B cell (primary cell): Measurements from ENCODE around the gene PGAP3. TPM values are rescaled to one million over a fixed set of nuclear protein-coding genes. Genes with fewer than 3 reads are reported as not detected.

Source experiments
- ATAC-seq: fragments of 200-7000 bp; cut with Tn5 transposase; one replicate; pipeline ENCODE4 v1.10.0; 2021; ENCODE audit warnings: low read depth, mild to moderate bottlenecking, moderate number of reproducible peaks, moderate library complexity
- CTCF ChIA-PET: fragments of 350-600 bp; sonication (Branson Sonifier 250); formaldehyde crosslinking; loops from one replicate; lab custom pipeline; 2021; ENCODE audit warnings: antibody characterized with exemption, inconsistent platforms; lab: Charles Lee
- POLR2A ChIA-PET: fragments of 350-600 bp; sonication (Branson Sonifier 250); formaldehyde crosslinking; loops from one replicate; lab custom pipeline; 2021; ENCODE audit warnings: antibody characterized with exemption; lab: Charles Lee
- DNase-seq: peaks from one replicate; pipeline ENCODE4 v3.0.0; 2013
- H2AFZ ChIP-seq: 2 replicates; pipeline ENCODE4 v1.6.1; 2012; ENCODE audit warnings: mild to moderate bottlenecking, low read depth, low read length; ENCODE audit not compliant: insufficient read depth, poor library complexity, severe bottlenecking
- H3K27ac ChIP-seq, 2 donors: 1 replicate in 1 of 2; 2 replicates in 1 of 2; pipeline ENCODE4 v1.5.1; 2012 to 2013; ENCODE audit warnings: low read length in 2 of 2, mild to moderate bottlenecking in 2 of 2, moderate library complexity in 1 of 2
- H3K27me3 ChIP-seq, 4 experiments: fragments of 200-600 bp in 1 of 4; sonication (generic) in 1 of 4; replicated peaks in 1 of 4; 1 replicate in 2 of 4; 2 replicates in 2 of 4; pipeline versions ENCODE4 v1.6.1 to v1.7.0; 2013 to 2016; ENCODE audit warnings: low read length in 3 of 4, mild to moderate bottlenecking in 2 of 4, mixed read lengths in 1 of 4, moderate library complexity in 1 of 4; ENCODE audit not compliant: insufficient read depth in 4 of 4, control insufficient read depth in 3 of 4; ENCODE audit errors: control extremely low read depth in 1 of 4
- H3K36me3 ChIP-seq, 2 experiments: replicated peaks in 1 of 2; 1 replicate in 1 of 2; 2 replicates in 1 of 2; pipeline versions ENCODE4 v1.6.1 to v1.7.1; 2013; ENCODE audit warnings: low read length in 1 of 2; ENCODE audit not compliant: insufficient read depth in 2 of 2, control insufficient read depth in 1 of 2; ENCODE audit errors: control extremely low read depth in 1 of 2, extremely low read depth in 1 of 2
- H3K4me1 ChIP-seq, 2 donors: fragments of 200-600 bp in 1 of 2; sonication (generic) in 1 of 2; 1 replicate in 1 of 2; 2 replicates in 1 of 2; pipeline versions ENCODE4 v1.5.1 to v1.6.1; 2013 to 2017; ENCODE audit warnings: low read length in 2 of 2; ENCODE audit not compliant: control insufficient read depth in 2 of 2, insufficient read depth in 2 of 2
- H3K4me2 ChIP-seq: replicated peaks from 2 replicates; pipeline ENCODE3; 2012; ENCODE audit warnings: mild to moderate bottlenecking, low read depth, low read length; ENCODE audit not compliant: poor library complexity, severe bottlenecking
- H3K4me3 ChIP-seq, 5 experiments: fragments of 200-600 bp in 1 of 5; sonication (generic) in 1 of 5; 1 replicate in 3 of 5; 2 replicates in 2 of 5; pipeline versions ENCODE4 v1.5.1 to v1.7.0; 2011 to 2016; ENCODE audit warnings: low read length in 4 of 5, mild to moderate bottlenecking in 4 of 5, low read depth in 2 of 5, control low read depth in 1 of 5, moderate library complexity in 1 of 5; ENCODE audit not compliant: insufficient read depth in 1 of 5; ENCODE audit errors: control extremely low read depth in 1 of 5, extremely low read depth in 1 of 5
- H3K79me2 ChIP-seq: fragments of 200-600 bp; sonication (generic); one replicate; pipeline ENCODE4 v1.6.0; 2016; ENCODE audit warnings: low read length; ENCODE audit not compliant: control insufficient read depth, insufficient read depth
- H3K9ac ChIP-seq: fragments of 200-600 bp; sonication (generic); 2 replicates; pipeline ENCODE4 v1.6.1; 2017; ENCODE audit warnings: mild to moderate bottlenecking, low read length, moderate library complexity
- H3K9me3 ChIP-seq, 3 donors: one replicate each; pipeline versions ENCODE4 v1.6.1 to v1.7.1; 2013; ENCODE audit warnings: low read length in 2 of 3; ENCODE audit not compliant: control insufficient read depth in 2 of 3, insufficient read depth in 1 of 3; ENCODE audit errors: control extremely low read depth in 1 of 3
- H4K20me1 ChIP-seq: 2 replicates; pipeline ENCODE4 v1.6.0; 2012; ENCODE audit warnings: mild to moderate bottlenecking, low read length; ENCODE audit not compliant: insufficient read depth, control insufficient read depth, poor library complexity, severe bottlenecking
- H3K27ac Mint-ChIP-seq: one replicate; pipeline ENCODE4 v1.8.0; 2021; ENCODE audit warnings: mixed read lengths
- H3K27me3 Mint-ChIP-seq: one replicate; pipeline ENCODE4 v1.8.0; 2021; ENCODE audit warnings: mixed read lengths
- H3K4me1 Mint-ChIP-seq: one replicate; pipeline ENCODE4 v1.8.0; 2021; ENCODE audit warnings: mixed read lengths
- H3K4me3 Mint-ChIP-seq: one replicate; pipeline ENCODE4 v1.8.0; 2021; ENCODE audit warnings: mixed read lengths
- H3K9me3 Mint-ChIP-seq: one replicate; pipeline ENCODE4 v1.8.0; 2022; ENCODE audit warnings: mixed read lengths; ENCODE audit not compliant: insufficient read depth
- EZH2 ChIP-seq: IDR thresholded peaks from 2 replicates; pipeline ENCODE4 v1.6.1; 2012; ENCODE audit warnings: borderline replicate concordance, low read depth, mild to moderate bottlenecking, moderate library complexity, low read length; ENCODE audit not compliant: insufficient read depth, poor library complexity, severe bottlenecking
- whole genome bisulfite sequencing: methylation state at CpG from one replicate; pipeline ENCODE4 v1.1.5; 2013; ENCODE audit warnings: missing lambda C conversion rate; ENCODE audit not compliant: insufficient coverage; 5-methylcytosine and 5-hydroxymethylcytosine counted together
- intact Hi-C: fragments of 100-400 bp; cut with micrococcal nuclease; formaldehyde crosslinking; loops from one replicate; pipeline ENCODE4 v1.10.0; 2022
- polyA plus RNA-seq: library from polyadenylated mRNA; depleted of rRNA; stranded (reverse); fragments of >200 nt; gene quantifications from 2 replicates; pipeline ENCODE4 v1.2.3, GENCODE V29; 2012
- total RNA-seq, 2 donors: library from RNA; stranded (reverse); fragments of 120-200 nt in 1 of 2; gene quantifications; 1 replicate in 1 of 2; 2 replicates in 1 of 2; pipeline versions ENCODE4 v1.2.3 to v1.2.4, GENCODE V29; 2013 to 2022
- TF ChIP-seq, protein P1 (sequence below): fragments of 200-600 bp; IDR thresholded peaks from one replicate; pipeline ENCODE4 v1.8.0; 2022; ENCODE audit warnings: antibody characterized with exemption, mild to moderate bottlenecking

The PGAP3 gene
- total and polyA plus RNA-seq, 2 donors (not counting 1 experiment from before 2014, with no cell fraction given): 27.4 to 34.3 TPM

DNA sequence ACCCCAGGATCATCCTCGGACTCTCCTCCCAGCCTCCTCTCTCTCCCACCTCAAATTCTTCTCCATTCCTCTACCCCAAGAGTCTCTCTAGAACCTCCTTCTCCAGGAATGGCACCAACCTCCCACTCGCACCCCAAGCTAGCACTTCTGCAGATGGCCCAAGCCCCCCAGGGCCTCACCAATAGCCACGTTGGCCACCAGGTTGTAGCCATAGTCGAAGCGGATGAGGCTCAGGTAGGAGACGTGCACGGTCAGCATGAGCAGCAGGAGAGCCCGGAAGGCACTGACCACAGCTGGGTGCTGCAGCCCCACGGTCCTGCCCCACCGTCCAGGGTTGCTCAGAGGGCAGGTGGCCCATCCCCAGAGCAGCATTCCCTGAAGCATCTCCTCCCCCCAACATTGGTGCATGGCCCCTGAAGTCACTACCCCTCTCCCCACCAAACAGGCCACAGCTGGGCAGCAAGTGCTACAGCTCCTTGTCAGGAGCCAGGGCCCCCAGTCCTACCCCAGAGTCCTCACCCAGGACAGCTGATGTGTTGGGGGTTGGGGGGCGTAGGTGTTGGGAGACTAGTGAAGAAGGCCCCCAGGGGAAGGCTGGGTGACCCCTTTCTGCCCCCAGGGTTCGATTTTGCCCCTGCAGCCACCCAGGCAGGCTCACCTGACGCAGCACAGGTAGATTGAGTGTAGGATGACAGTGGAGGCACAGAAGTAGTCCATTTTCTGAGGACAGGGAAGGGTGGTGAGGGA lies 14.3 kb downstream of the PGAP3 start:
- no peaks in the 10 kb centered on the region for H3K79me2 ChIP-seq
- H3K36me3 ChIP-seq: peaks cover 0 to 3% of the 10 kb centered on the region in 2 experiments
- no peak for TF ChIP-seq EZH2
- TF ChIP-seq, protein P1, sequence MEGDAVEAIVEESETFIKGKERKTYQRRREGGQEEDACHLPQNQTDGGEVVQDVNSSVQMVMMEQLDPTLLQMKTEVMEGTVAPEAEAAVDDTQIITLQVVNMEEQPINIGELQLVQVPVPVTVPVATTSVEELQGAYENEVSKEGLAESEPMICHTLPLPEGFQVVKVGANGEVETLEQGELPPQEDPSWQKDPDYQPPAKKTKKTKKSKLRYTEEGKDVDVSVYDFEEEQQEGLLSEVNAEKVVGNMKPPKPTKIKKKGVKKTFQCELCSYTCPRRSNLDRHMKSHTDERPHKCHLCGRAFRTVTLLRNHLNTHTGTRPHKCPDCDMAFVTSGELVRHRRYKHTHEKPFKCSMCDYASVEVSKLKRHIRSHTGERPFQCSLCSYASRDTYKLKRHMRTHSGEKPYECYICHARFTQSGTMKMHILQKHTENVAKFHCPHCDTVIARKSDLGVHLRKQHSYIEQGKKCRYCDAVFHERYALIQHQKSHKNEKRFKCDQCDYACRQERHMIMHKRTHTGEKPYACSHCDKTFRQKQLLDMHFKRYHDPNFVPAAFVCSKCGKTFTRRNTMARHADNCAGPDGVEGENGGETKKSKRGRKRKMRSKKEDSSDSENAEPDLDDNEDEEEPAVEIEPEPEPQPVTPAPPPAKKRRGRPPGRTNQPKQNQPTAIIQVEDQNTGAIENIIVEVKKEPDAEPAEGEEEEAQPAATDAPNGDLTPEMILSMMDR: no peak
- Mint-ChIP-seq H3K27me3 (peaks cover 13% of the 10 kb centered on the region), H3K9me3 (no peaks in the 10 kb centered on the region), H3K4me1 (peaks cover 63% of the 10 kb centered on the region), H3K4me3 (no peak overlapping the region), H3K27ac (peak overlapping the region; percentile 41)
- DNase-seq (no peak), ATAC-seq (no peak)
- POLR2A ChIA-PET: no interaction called here
- peak overlapping the region; percentile 59 for H3K4me2 ChIP-seq
- no peak overlapping the region for H3K4me3 ChIP-seq
- H3K4me1 ChIP-seq: peaks cover 60 to 75% of the 10 kb centered on the region in 2 donors
- CTCF ChIA-PET: interaction anchor here (1.1 to 8.7 kb wide), 5 partner anchors 10 to 52 kb away, joined by 3 to 109 read pairs (median 4); partner anchors contain the start of gene PGAP3
- intact Hi-C loops: no loop called here
- peak overlapping the region in 1 of 2 donors; percentile 94 for H3K27ac ChIP-seq
- H2AFZ ChIP-seq: no peak overlapping the region
- peaks cover 0 to 6% (median 0%) of the 10 kb centered on the region in 3 donors for H3K9me3 ChIP-seq
- H4K20me1 ChIP-seq: no peaks in the 10 kb centered on the region
- peaks cover 0 to 22% (median 0%) of the 10 kb centered on the region in 4 experiments for H3K27me3 ChIP-seq
- H3K9ac ChIP-seq: no peak overlapping the region
- 87% methylated on average over 13 of the region's 13 CpGs for WGBS
